Left ventricle myocardium inferior (tissue), 1 donor: ENCODE data around the gene FMO5. TPM values are rescaled to one million over a fixed set of nuclear protein-coding genes. Genes with fewer than 3 reads are reported as not detected.

Source experiments
- DNase-seq: peaks from one replicate; pipeline ENCODE4 v3.0.0-alpha.2; 2020
- H3K27ac ChIP-seq: fragments of 200-600 bp; replicated peaks from 2 replicates; pipeline ENCODE4 v1.8.0; 2021
- H3K27me3 ChIP-seq: fragments of 200-600 bp; 2 replicates; pipeline ENCODE4 v1.8.0; 2021; ENCODE audit warnings: low read depth
- H3K36me3 ChIP-seq: fragments of 200-600 bp; 2 replicates; pipeline ENCODE4 v1.8.0; 2021
- H3K4me1 ChIP-seq: fragments of 200-600 bp; 2 replicates; pipeline ENCODE4 v1.8.0; 2021
- H3K4me3 ChIP-seq: fragments of 200-600 bp; 2 replicates; pipeline ENCODE4 v1.8.0; 2021; ENCODE audit warnings: mild to moderate bottlenecking, moderate library complexity
- H3K9me3 ChIP-seq: fragments of 200-600 bp; replicated peaks from 2 replicates; pipeline ENCODE4 v1.8.0; 2021
- intact Hi-C: fragments of 100-400 bp; cut with micrococcal nuclease; formaldehyde crosslinking; loops from one replicate; pipeline ENCODE4 v1.11.0; 2022
- total RNA-seq: library from RNA; stranded (reverse); fragmentation: NEBNext Ultra II Directional; extraction: Animal tissue kit (Norgen Biotek cat#: 25700); gene quantifications from one replicate; pipeline ENCODE4 v1.2.1, GENCODE V29; 2021
- TF ChIP-seq, protein P1 (sequence below): fragments of 200-600 bp; IDR thresholded peaks from 2 replicates; pipeline ENCODE4 v1.8.0; 2021; ENCODE audit warnings: antibody characterized with exemption, mild to moderate bottlenecking, borderline replicate concordance
- donor health status: DM: no; HTN: yes; CAD: no; lungs with severe emphysema.

FMO5 gene
- total RNA-seq, 1 donor from 2014 or later: 3.2 TPM

- Histone ChIP-seq H3K27ac (no peak overlapping the region), H3K36me3 (peaks cover 28% of the 10 kb centered on the region), H3K4me1 (peaks cover 6% of the 10 kb centered on the region), H3K27me3 (no peaks in the 10 kb centered on the region), H3K4me3 (no peak overlapping the region), H3K9me3 (no peaks in the 10 kb centered on the region)
- intact Hi-C loops: no loop called here
- TF ChIP-seq, protein P1, sequence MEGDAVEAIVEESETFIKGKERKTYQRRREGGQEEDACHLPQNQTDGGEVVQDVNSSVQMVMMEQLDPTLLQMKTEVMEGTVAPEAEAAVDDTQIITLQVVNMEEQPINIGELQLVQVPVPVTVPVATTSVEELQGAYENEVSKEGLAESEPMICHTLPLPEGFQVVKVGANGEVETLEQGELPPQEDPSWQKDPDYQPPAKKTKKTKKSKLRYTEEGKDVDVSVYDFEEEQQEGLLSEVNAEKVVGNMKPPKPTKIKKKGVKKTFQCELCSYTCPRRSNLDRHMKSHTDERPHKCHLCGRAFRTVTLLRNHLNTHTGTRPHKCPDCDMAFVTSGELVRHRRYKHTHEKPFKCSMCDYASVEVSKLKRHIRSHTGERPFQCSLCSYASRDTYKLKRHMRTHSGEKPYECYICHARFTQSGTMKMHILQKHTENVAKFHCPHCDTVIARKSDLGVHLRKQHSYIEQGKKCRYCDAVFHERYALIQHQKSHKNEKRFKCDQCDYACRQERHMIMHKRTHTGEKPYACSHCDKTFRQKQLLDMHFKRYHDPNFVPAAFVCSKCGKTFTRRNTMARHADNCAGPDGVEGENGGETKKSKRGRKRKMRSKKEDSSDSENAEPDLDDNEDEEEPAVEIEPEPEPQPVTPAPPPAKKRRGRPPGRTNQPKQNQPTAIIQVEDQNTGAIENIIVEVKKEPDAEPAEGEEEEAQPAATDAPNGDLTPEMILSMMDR: no peak
- DNase-seq: no peak
Measured at GRCh38 chr1:147151244-147151643, 73.9 kb downstream of the FMO5 start.

DNA sequence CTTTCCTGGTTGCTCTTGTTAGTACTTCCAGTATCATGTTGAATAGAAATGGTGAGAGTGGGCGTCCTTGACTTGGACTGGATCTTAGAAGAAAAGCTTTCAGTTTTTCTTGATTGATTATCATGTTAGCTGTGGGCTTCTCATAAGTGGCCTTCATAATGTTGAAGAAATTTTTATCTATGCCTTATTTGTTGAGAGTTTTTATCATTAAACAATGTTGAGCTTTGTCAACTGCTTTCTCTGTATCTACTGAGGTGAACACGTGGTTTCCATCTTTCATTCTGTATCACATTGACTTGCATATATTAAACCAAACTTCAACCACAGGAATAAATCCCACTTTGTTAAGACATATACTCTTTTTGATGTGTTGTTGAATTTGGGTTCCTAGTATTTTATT, 82.3 kb downstream of the FMO5 start:
- no peak overlapping the region for H3K27ac ChIP-seq
- H3K27me3 ChIP-seq: no peaks in the 10 kb centered on the region
- TF ChIP-seq, protein P1: no peak
- H3K9me3 ChIP-seq: no peaks in the 10 kb centered on the region
- H3K36me3 ChIP-seq: no peaks in the 10 kb centered on the region
- DNase-seq: no peak
- H3K4me3 ChIP-seq: no peak overlapping the region
- H3K4me1 ChIP-seq: no peaks in the 10 kb centered on the region
- intact Hi-C loops: no loop called here

Other genes starting within 250 kb of the FMO5 start
- gene PRKAB2, start 52.9 kb downstream of the FMO5 start, total RNA-seq: 37.8 TPM
- gene CHD1L, start 17.3 kb upstream of the FMO5 start, total RNA-seq: 7.6 TPM